GM19035 (cell line): Measurements from ENCODE around the gene BYSL.

Experiments used
- ATAC-seq: cut with Tn5 transposase; IDR thresholded peaks from one replicate; pipeline ENCODE4 v1.9.1; 2021; ENCODE audit not compliant: unreplicated experiment

Gene BYSL

DNA sequence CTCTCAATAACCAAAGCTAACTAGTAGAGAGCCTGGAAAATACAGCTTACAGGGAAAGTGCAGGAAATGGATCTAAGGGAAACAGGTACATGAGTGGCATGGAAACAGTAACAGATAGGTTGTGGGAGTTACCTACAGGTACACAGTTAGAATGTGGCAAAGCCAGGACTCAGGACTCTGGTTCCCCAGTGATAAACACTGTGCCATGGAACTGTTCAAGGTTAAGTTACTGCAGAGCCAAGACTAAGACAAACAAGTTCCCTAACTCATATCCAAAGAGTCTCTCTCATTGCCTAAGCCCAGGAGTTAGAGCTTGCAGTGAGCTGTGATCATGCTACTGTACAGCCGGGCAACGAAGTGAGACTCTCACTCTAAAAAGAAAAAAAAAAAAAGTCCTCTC is 7.0 kb upstream of the BYSL start:
- no peak for ATAC-seq

DNA sequence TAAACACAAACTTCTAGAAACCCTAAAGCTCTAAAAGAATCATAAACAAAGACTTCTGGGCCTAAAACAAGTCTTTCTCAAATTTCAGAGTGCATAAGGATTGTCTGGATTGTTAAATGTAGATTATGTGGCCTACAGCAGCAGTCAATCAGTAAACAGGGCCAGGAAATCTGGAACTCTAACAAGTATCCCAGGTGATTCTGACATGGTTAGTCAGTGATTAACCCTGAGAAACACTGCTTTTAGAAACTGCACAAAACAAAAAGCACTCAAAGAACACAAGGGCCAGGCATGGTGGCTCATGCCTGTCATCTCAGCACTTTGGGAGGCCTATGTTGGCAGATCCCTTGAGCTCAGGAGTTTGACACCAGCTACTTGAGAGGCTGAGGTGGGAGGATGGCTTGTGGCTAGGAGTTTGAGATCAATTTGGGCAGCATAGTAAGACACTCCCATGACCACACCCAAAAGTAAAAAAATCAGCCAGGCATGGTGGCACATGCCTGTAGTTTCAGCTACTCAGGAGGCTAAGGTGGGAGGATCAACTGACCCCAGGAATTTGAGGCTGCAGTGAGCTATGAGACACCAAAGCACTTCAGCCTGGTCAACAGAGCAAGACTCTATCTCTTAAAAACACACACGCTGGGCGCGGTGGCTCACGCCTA is 6.3 kb upstream of the BYSL start:
- ATAC-seq = no peak

DNA sequence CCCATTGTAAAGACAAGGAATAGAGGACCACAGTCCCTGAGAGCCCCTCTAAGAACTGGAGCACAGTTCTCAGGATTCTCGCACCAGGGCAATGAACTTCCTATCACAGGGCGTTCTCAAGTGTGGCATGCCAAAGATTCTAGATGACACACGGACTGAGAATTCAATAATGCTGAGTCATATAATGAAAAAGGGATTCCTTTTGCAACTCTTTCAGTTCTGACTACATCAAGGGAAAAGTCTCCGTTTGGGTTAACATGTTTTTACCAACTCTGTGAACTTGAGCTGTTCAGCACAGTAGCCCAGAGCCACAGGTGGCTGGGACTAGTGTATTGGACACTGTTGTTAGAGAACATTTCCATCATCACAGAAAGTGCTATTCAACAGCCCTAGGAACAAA is 3.8 kb upstream of the BYSL start:
- ATAC-seq = no peak

DNA sequence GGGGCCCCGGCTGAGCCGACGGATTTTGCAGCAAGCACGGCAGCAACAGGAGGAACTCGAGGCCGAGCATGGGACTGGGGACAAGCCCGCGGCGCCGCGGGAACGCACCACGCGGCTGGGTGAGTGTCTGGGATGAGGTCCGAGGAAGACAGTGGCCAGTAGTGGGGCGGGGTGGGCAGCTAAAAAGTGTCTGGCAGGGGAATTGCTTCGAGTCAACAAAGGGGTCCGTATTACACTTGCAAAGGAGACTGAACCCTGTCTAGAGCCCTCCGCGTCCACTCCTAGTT is 356 bp downstream of the BYSL start:
- ATAC-seq = no peak

DNA sequence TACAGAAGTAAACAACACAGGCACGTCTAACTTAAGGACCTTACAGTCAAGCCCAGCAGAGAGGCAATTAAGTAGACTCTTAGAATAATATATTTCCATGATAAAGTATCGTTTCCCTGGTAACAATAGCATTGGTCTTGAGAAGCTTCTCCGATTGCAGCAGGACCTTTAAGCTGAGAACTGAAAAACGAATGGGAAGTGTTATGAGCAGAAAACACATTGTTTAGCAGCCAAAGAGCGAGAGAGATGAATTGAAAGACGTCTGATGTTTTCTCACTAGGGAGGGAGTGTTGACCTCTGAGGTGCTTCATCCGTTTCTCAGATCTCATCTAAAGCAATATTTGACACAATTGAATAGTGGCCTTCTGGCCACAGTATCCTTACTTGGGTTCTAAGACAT is 855 bp downstream of the BYSL start:
- ATAC-seq = no peak

DNA sequence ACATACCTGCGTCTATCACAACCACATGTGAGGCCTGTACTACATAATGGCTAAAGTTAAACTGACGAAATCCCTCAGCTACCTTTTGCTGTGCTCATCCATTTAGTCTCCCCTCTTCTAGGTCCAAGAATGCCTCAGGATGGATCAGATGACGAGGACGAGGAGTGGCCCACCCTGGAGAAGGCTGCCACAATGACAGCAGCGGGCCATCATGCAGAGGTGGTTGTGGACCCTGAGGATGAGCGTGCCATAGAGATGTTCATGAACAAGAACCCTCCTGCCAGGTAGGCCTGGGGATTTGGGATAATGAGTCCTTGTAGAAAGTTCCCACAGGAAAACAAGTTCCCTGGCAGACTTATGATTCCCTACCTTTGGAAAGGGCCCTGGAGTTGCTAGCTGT is 6.0 kb downstream of the BYSL start:
- ATAC-seq = no peak

DNA sequence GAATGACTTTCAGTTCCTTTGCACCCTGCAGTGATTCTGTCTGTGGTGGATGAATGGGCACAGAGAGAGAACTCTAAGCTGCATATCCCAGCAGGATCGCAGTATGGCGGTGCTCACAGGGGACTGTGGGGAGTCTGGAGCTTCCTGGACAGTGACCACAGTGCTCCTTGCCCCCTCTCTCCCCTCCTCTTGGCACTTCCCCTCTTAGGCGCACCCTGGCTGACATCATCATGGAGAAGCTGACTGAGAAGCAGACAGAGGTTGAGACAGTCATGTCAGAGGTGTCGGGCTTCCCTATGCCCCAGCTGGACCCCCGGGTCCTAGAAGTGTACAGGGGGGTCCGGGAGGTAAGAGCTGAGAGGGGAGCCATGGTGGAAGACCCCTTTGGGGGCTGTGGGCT is 8.6 kb downstream of the BYSL start:
- no peak for ATAC-seq

DNA sequence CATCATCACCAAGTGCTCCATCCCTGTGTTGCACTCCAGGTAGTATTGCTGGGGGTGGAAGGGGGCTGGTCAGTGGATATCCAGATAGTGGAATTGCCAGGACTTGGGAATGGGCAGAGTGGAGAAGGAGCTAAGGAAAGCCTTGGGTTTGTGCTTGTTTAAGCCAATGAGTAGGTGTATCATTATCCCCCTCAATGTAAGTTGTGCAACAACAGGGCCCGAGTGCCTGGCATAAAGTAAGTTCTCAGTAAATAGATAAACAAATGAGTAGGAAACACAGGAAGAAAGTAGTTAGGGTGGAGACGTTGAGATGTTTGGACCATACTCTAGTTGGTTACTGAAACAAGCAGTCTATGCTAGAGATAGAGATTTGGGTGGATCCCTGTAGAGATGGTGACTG is 10.5 kb downstream of the BYSL start:
- ATAC-seq = no peak

DNA sequence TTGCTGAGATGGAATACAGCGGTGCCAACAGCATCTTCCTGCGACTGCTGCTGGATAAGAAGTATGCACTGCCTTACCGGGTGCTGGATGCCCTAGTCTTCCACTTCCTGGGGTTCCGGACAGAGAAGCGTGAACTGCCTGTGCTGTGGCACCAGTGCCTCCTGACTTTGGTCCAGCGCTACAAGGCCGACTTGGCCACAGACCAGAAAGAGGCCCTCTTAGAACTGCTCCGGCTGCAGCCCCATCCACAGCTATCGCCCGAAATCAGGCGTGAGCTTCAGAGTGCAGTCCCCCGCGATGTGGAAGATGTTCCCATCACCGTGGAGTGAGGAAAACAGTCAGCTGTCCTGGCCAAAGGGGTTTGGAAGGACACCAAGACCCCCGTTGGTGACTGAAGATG is 11.1 kb downstream of the BYSL start:
- no peak for ATAC-seq

DNA sequence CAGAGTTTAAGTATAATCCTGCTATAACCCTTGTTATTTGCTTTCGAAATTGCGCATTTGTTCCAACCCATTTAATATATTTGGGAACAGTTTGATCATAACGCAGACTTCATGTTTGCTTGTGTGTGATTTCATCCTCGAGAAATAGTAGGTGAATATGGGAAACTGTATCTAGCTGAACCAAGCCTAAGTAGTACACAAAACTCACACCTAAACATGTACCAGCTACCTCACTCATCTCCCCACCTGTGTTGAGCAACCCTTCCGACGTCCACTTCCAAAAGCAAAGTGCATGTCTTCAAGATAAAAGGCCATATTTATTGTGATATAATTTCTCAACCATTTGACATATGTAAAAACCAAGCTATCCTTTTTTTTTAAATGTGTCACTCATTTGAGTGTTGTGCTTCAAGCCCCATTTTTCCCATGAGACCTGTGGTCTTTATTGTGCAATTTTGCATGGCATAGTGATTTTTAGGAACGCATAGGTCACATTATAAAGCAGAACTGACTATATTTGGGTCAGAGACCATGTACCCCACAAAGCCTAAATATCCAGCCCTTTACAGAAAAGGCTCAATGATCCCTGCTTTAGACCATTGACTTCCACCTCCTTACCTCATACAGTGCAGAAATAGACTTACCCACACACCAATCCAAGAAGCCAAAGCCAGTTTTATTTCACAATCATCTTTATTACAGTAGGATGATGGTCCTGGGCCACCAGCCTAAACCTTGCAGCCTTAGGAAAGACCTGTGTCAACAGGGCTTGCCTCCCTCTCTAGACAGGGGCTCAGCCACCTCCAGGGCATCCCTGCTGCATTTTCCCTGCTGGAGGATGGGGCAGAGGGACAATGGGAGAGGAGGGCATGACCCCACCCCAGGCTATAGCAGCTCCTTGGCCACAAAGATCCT is 13.2 kb downstream of the BYSL start:
- no peak for ATAC-seq

DNA sequence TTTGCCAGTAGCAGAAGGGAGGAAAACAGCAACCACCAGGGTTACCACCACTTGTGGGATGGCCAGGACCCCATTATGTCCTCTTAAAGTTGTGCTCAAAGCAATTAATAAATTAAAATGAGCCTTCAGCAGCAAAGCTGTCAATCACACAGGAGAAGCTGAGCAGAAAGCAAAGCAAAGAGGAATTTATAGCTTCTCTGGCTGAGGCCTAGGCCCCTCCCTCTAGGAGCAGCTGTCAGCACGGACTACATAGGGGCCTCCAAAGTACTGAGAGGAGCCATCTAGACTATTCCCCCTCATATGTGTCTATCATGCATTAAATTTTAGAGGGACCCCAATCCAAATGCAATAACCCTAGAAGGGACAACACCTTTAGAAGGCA is 13.9 kb downstream of the BYSL start:
- ATAC-seq = no peak

DNA sequence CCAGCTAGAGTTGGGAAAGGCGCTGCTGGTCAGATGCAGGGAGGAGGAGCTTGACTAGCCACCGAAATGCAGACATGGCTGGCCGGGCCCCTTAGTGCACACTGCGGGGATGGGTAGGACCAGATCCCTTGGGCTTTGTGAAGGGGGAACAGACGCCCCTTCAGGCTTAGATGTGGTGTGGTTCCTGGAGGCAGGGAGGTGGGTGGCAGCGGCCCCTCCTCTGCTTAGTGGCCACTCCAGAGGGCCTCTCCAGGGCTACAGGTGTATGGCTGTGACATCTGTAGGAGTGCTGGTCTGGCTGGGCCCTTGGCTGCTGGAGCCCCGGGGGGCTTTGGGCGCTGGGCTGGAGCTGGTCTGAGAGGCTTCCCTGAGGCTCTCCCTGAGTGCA is 14.4 kb downstream of the BYSL start:
- no peak for ATAC-seq

DNA sequence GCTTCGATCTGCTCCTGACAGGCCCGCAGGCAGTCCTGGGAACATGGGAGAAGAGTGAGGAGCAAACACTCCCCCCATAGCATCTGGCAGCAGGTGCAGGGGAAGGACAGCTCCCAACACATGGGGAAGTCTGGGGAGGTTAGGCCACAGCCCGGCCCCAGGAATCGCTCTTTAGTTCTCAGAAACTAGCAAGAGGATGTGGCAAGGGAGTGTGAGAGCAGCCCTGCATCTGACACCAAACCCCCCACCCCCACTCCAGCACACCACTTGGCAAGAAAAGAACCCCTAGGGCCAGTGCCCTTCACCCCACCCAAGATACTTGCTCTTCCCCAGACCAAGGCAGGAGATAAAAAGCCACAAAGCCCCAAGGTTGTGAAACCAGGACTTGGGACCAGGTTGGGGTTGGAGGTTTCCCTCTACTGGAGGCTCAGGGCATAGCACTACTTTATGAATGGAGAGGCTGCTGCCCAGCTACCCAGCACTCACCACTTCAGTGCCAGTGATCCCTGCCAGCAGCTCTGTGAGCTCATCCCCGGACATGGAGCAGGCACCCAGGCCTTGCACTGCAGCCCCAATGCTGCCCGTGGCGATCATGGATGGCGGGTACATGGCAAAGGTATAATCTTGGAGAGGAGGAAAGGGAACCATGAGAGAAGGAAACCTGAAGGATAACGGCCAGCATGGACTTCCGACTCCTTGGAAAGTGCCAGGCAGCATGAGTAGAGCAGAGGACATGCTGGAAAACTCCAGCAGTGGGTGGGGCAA is 15.0 kb downstream of the BYSL start:
- no peak for ATAC-seq

DNA sequence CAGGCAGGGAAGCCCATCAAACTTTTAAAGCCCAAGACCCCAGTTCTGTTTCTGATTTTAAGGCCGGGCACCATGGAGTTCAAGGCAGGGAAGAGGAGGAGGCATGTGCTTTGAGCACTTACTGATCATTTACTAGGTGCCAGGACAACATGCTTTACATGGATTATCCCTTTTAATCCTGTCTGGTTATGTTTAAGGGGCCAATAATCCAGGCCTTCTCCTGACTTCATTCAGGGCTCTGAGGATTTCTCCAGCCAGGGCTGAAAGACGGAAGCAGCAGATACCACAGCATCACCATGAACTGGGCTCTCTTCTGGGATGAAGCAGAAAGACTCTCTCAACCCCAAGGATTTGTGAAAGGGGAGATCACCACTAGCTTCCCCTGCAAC is 16.2 kb downstream of the BYSL start:
- ATAC-seq = no peak

DNA sequence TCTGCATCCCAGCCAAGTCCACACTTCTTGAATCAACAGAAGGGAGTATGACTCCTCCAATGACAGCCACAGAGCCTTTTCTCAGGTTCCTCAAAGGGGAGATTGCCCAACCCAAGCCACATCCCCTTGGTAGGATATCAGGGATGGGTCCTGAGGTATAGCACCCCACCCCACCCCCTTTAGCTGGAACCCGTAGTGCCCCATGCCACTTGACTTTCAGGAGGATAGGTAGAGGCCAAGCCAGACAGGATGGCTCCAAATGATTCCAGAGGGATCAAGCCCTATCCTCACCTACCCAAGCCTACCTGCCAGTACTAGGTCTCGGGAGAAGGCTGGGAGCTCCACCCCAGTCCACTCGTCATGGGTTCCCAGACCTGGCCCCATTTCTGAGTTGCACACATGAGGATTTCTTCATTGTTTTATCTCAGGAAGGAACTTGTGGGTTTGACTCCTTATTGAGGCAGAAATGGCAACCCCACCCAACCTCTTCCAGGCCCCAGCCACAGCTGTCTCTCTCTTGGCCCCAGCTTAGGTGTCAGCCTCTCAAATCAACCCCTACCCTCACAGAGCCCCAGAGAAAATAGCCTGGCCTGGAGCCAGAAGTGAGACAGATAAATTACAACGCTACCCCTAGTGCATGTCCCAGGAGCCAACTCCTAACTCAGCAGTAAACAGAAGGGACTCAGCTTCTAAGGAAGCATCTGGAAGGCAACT is 16.7 kb downstream of the BYSL start:
- ATAC-seq = no peak

DNA sequence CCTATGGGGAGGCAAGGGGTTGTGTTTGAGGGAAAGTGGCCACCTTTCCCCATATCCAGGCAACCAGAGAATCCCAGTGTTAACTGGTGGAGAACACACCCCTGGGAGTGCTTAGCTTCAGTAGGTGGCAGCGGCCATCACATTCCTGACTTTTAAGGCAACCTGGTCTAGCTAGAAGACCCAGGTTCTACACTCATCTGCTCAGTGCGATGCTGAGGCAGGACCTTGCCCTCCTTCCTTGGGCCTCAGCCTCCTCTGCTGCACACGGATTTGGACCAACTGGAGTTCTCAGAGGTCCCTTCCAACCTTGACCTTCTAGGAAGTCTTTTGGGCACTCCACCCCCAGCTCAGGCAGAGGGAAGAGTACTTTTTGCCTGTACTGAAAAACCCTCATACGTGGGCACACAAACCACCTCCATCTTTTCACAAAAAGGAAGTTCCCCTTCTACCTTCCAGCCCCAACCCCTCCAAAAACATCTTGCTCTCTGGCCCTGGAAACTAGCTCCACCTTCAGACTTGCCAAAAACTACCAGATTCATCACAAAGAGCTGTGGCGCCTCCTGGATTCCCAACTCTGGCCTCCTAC is 17.4 kb downstream of the BYSL start:
- no peak for ATAC-seq

DNA sequence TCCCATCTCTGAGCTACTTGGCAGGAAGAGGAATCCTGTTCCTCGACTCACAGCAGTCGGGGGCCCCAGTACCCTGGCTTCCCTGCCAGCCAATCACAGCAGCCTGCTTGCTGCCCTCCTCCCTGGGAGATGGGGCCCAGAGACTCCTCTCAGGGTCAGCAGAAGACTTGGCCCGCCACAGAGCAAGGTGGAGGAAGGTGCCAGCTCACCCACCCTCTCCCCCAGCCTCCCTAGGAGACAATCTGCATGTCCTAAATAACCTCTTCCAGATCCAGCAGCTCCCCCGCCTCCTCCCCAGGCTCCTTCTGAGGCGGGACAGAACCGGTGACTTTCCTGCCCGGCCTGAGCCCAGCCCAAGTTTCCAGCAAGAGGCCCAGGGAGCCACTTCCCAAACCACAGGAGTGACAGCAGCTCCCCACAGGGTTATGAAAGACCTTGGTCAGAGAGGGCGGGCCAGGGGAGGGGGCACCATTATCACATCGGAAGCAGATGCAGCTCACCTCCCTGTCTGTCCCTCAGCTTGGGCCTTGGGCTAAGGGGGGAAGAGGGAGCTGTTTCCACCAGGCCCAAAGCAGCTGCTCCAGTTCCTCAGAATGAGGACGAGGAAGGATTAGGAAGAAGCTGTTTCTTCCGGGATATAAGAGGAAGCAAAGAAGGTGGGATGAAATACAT is 18.0 kb downstream of the BYSL start:
- no peak for ATAC-seq

DNA sequence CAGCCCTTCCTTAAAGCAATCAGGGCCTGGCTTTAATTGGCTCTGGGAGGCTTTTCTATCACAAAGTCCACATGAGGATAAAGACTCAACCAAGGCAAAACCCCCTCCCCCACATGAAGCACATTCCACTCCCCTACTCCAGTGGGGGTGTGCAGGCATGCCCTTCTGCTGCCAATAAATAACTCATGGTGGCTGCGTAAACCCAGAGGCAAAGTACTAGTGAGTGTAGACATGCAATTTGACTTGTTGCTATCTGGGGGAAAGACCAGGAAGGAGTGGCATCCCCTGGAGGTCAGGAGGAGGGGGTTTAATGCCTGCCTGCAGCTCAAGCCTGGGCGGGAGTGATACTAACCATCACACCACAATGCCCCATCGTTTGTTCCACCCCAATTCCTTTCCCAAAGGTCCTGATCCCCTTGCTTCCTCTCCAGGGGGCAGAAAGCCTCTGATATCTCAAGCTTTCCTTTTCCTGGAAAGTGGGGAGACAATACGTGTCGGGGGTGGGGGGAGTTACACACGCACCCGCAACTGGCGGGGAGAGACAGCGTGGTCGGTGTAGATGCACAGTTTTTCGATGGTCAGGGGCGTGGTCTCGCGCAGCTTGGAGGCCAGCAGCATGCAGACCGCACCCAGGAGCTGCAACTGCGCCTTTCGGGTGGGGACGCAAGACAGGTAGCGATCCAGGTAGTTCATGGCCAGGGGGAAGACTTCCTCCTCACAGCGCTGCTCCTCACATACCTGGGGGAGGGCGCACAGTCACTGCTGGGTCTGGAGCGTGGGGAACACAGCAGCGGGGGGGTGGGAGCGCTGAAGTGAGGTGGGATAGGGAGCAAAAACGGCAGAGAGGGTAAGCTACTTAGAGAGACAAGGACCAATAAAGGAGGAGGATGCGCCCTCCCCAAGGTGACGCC is 18.8 kb downstream of the BYSL start:
- ATAC-seq = no peak

DNA sequence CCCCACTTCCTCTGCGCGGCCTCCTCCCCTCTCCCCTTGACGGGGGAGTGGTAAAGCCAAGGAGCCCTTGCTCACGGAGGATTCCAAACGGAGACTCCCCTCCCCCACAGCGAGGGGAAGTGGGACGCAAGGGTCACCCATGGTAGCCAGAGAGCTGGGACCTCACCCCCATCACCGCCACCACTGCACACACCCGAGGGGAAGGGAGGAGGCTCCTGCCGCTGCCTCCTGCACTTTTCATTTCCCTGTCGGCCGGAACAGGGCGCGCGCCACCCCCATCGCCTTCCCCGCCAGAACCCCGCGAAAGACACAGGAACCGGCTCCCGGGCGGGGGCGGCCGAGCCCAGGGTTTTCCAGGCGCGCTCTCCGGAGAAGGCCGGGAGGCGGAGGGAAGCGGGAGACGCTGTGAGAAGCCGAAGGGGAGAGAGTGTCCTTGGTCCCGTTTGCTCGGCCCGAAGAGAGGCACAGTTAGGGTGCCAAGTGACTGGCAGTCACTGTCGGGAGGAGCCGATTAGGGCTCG is 19.5 kb downstream of the BYSL start:
- ATAC-seq = peak; percentile 8
